GM10266 (cell line): Measurements from ENCODE around the gene NRARP.
A peak's percentile ranks its signal among the peaks of the same experiment; 100 is the strongest.

Source experiments
- DNase-seq: peaks from one replicate; pipeline ENCODE4 v3.0.0; 2012; ENCODE audit errors: extremely low spot score
- CTCF ChIP-seq: IDR thresholded peaks from 2 replicates; pipeline ENCODE4 v1.5.1; 2012; ENCODE audit warnings: mild to moderate bottlenecking, low read depth; ENCODE audit not compliant: control insufficient read depth, insufficient read depth; ENCODE audit errors: missing control alignments

Gene NRARP

GRCh38 chr9:137302449-137303150 lies 529 bp upstream of the NRARP start:
- peak; percentile 45 for TF ChIP-seq CTCF
- no peak for DNase-seq

- peak; percentile 53 for TF ChIP-seq CTCF
- no peak for DNase-seq
These were observed 757 bp downstream of the NRARP start for GRCh38 chr9:137301081-137301947.

- no peak for DNase-seq
These were observed 1.4 kb downstream of the NRARP start for GRCh38 chr9:137300567-137301080.

GRCh38 chr9:137299938-137300337 lies 2.1 kb downstream of the NRARP start:
- no peak for DNase-seq
- no peak for TF ChIP-seq CTCF

More at GRCh38 chr9:137300567-137301080, 1.4 kb downstream of the NRARP start:
- no peak for TF ChIP-seq CTCF

GRCh38 chr9:137299203-137299565 lies 2.9 kb downstream of the NRARP start:
- DNase-seq = no peak
- no peak for TF ChIP-seq CTCF

GRCh38 chr9:137298401-137299202 lies 3.5 kb downstream of the NRARP start:
- DNase-seq = no peak
- no peak for TF ChIP-seq CTCF
